Left ventricle myocardium inferior (tissue), 1 donor: Measurements from ENCODE around the gene CUBN. TPM values are rescaled to one million over a fixed set of nuclear protein-coding genes. Genes with fewer than 3 reads are reported as not detected.
"Not testable (repeated sequence)": the region's sequence is repeated elsewhere in the genome, so short reads cannot be mapped to it uniquely, and the experiment has no call there.

Experiments
- DNase-seq: peaks from one replicate; pipeline ENCODE4 v3.0.0-alpha.2; 2020
- H3K27ac ChIP-seq: fragments of 200-600 bp; replicated peaks from 2 replicates; pipeline ENCODE4 v1.8.0; 2021
- H3K27me3 ChIP-seq: fragments of 200-600 bp; 2 replicates; pipeline ENCODE4 v1.8.0; 2021; ENCODE audit warnings: low read depth
- H3K36me3 ChIP-seq: fragments of 200-600 bp; 2 replicates; pipeline ENCODE4 v1.8.0; 2021
- H3K4me1 ChIP-seq: fragments of 200-600 bp; 2 replicates; pipeline ENCODE4 v1.8.0; 2021
- H3K4me3 ChIP-seq: fragments of 200-600 bp; 2 replicates; pipeline ENCODE4 v1.8.0; 2021; ENCODE audit warnings: mild to moderate bottlenecking, moderate library complexity
- H3K9me3 ChIP-seq: fragments of 200-600 bp; replicated peaks from 2 replicates; pipeline ENCODE4 v1.8.0; 2021
- intact Hi-C: fragments of 100-400 bp; cut with micrococcal nuclease; formaldehyde crosslinking; loops from one replicate; pipeline ENCODE4 v1.11.0; 2022
- total RNA-seq: library from RNA; stranded (reverse); fragmentation: NEBNext Ultra II Directional; extraction: Animal tissue kit (Norgen Biotek cat#: 25700); gene quantifications from one replicate; pipeline ENCODE4 v1.2.1, GENCODE V29; 2021
- TF ChIP-seq, protein P1 (sequence below): fragments of 200-600 bp; IDR thresholded peaks from 2 replicates; pipeline ENCODE4 v1.8.0; 2021; ENCODE audit warnings: antibody characterized with exemption, mild to moderate bottlenecking, borderline replicate concordance
- donor health status: DM: no; HTN: yes; CAD: no; lungs with severe emphysema.

Gene CUBN
- total RNA-seq, 1 donor from 2014 or later, result 0.44 TPM

DNA sequence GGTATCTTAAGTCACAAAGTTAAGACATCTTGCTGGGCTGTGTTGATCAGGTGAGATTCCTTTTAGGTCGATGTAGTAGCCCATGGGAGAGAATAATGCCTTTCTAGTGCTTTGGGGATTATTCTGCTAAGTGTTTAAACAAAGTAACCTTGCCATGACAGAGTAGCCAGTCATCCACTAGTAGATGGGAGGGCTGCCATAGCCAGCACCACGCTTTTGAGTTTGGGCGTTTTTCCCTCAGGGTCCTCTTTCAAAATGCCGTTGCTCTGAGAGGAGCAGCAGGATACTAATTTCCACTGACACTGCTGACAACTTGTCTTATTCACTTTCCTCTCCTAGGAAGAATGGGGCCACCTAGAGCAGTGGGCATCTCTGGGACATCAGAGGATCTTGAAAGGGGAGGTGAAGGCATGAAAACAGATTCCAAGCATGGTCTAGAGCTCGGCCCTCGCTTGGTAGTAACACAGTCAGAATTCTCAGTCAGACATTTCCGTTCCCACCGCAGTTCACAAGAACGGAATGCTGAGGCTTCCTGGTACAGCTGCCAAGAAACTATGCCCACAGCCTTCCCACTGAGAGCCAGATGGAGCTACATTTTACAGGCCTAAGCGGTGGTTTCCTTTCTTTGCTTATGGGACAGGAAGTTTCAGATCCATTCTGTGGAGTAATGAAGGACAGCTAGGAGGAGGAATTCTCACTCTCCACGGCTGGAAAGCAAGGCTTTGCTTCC, 297.1 kb downstream of the CUBN start:
- Histone ChIP-seq H3K4me1 (peaks cover 23% of the 10 kb centered on the region), H3K27ac (peak overlapping the region; percentile 73), H3K27me3 (no peaks in the 10 kb centered on the region), H3K4me3 (no peak overlapping the region), H3K9me3 (no peaks in the 10 kb centered on the region), H3K36me3 (no peaks in the 10 kb centered on the region)
- TF ChIP-seq, protein P1, sequence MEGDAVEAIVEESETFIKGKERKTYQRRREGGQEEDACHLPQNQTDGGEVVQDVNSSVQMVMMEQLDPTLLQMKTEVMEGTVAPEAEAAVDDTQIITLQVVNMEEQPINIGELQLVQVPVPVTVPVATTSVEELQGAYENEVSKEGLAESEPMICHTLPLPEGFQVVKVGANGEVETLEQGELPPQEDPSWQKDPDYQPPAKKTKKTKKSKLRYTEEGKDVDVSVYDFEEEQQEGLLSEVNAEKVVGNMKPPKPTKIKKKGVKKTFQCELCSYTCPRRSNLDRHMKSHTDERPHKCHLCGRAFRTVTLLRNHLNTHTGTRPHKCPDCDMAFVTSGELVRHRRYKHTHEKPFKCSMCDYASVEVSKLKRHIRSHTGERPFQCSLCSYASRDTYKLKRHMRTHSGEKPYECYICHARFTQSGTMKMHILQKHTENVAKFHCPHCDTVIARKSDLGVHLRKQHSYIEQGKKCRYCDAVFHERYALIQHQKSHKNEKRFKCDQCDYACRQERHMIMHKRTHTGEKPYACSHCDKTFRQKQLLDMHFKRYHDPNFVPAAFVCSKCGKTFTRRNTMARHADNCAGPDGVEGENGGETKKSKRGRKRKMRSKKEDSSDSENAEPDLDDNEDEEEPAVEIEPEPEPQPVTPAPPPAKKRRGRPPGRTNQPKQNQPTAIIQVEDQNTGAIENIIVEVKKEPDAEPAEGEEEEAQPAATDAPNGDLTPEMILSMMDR, result no peak
- intact Hi-C loops, result no loop called here
- no peak for DNase-seq

DNA sequence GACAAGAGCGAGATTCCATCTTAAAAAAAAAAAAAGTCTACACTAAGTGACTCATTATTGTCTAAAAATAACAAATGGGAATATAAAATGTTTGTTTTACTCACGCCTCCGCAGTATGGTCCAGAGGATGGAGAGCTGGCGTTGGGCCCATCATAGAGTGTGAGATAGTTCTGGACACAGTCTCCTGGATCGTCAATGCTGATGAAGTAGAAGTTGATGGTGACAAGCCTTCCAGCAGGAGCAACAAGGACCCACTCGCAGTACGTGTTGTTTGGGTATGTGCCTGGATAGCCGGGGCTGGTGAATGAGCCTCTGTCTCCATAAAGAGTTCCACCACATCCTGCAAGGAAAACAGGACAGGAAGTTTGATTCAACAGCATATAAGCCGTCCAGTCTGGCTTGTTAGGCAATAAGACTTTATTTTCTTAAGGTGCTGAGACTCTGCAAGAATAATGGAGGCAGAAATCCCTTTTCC, 300.9 kb downstream of the CUBN start:
- intact Hi-C loops, result no loop called here
- peak overlapping the region; percentile 26 for H3K4me3 ChIP-seq
- TF ChIP-seq, protein P1, result no peak
- peaks cover 25% of the 10 kb centered on the region for H3K4me1 ChIP-seq
- peak overlapping the region; percentile 69 for H3K27ac ChIP-seq
- DNase-seq, result peak; percentile 37
- no peaks in the 10 kb centered on the region for H3K36me3 ChIP-seq
- no peaks in the 10 kb centered on the region for H3K9me3 ChIP-seq
- no peaks in the 10 kb centered on the region for H3K27me3 ChIP-seq

DNA sequence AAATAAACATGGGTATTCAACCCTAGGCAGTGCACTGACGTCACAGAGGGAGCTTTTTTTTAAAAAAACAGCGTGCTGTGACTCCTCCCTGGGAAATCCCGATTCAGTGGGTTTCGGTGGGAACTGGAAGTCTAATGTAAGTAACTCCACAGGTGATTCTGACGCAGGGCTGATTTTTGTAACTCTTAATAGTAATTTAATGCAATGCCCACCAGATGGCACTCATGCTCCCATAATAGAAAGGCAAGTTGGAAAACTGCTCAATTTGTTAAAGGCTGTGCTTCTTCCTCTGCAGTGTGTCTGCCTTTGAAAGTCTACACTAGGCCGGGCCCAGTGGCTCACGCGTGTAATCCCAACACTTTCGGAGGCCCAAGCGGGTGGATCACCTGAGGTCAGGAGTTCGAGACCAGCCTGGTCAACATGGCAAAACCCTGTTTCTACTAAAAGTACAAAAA, 301.5 kb downstream of the CUBN start:
- DNase-seq, result no peak
- Histone ChIP-seq H3K36me3 (no peaks in the 10 kb centered on the region), H3K4me1 (peaks cover 25% of the 10 kb centered on the region), H3K27me3 (no peaks in the 10 kb centered on the region), H3K9me3 (peaks cover under 1% of the 10 kb centered on the region), H3K4me3 (peak overlapping the region; percentile 27), H3K27ac (peak overlapping the region; percentile 69)
- intact Hi-C loops, result no loop called here
- TF ChIP-seq, protein P1, result peak; percentile 69

DNA sequence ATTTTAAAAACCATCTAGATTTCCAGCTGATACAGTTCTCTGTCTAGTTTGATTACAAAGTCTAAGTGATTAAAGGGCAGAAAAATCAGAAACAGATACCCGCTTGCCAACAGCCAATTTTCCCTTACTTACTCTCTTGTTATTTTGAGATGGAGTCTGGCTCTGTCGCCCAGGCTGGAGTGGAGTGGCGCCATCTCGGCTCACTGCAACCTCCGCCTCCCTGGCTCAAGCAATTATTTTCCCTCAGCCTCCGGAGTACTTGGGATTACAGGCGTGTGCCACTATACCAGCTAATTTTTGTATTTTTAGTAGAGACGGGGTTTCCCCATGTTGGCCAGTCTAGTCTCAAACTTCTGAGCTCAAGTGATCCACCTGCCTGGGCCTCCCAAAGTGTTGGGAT, 302.1 kb downstream of the CUBN start:
- H3K4me3 ChIP-seq, result peak overlapping the region; percentile 27
- intact Hi-C loops, H3K36me3 ChIP-seq, H3K9me3 ChIP-seq, H3K27me3 ChIP-seq, DNase-seq: not testable (repeated sequence)
- H3K4me1 ChIP-seq, result peaks cover 21% of the 10 kb centered on the region
- H3K27ac ChIP-seq, result peak overlapping the region; percentile 69

DNA sequence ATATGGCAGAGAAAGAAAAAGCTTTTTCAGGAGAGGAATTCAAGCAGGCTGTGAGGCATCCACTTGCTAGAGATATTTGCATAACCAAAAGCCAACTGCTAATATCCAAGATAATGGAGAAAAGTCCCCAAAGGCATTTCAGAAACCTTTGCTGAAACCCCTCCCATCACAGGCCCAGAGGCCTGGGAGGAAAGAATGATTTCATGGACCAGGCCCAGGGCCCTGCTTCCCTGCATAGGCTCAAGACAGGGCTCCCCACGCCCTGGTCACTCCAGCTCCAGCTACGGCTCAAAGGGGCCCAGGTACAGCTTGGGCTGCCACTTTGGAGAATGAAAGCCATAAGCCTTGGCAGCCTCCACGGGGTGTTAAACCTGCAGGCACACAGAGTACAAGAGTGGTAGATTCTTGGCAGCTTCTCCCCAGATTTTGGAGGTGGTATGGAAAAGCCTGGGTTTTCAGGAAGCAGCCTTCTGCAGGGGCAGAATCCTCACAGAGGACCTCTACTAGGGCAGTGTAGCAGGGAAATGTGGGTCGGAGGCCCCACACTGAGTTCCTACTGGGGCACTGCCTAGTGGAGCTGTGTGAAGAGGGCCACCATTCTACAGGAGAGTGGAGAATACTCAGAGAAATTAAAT, 306.8 kb downstream of the CUBN start:
- intact Hi-C loops, result no loop called here
- Histone ChIP-seq H3K36me3 (no peaks in the 10 kb centered on the region), H3K9me3 (peaks cover 18% of the 10 kb centered on the region), H3K27me3 (no peaks in the 10 kb centered on the region), H3K27ac (no peak overlapping the region), H3K4me3 (no peak overlapping the region), H3K4me1 (peaks cover 12% of the 10 kb centered on the region)
- no peak for DNase-seq
- TF ChIP-seq, protein P1, result no peak

DNA sequence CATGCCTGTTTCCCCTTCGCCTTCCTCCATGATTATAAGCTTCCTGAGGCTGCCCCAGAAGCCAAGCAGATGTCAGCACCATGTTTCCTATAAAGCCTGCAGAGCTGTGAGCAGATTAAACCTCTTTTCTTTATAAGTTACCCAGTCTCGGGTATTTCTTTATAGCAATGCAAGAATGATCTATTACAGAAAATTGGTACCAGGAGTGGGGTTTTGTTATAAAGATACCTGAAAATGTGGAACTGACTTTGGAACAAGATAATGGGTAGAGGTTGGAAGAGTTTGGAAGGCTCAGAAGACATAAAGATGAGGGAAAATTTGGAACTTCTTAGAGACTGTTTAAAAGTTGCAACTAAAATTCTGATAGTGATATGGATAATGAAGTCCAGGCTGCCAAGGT, 307.6 kb downstream of the CUBN start:
- TF ChIP-seq, protein P1, result no peak
- H3K27me3 ChIP-seq, result no peaks in the 10 kb centered on the region
- intact Hi-C loops, result no loop called here
- peaks cover 10% of the 10 kb centered on the region for H3K4me1 ChIP-seq
- H3K27ac ChIP-seq, result no peak overlapping the region
- peaks cover 18% of the 10 kb centered on the region for H3K9me3 ChIP-seq
- no peaks in the 10 kb centered on the region for H3K36me3 ChIP-seq
- no peak overlapping the region for H3K4me3 ChIP-seq
- DNase-seq, result no peak
